Hepatocyte (in vitro differentiated cells): ENCODE measurements around the gene SRMS.

Experiments used
- EZH2 ChIP-seq: fragments of 200-600 bp; sonication (generic); IDR thresholded peaks from 2 replicates; pipeline ENCODE4 v1.6.1; 2016; ENCODE audit warnings: antibody characterized with exemption, mild to moderate bottlenecking, borderline replicate concordance
- EZH2phosphoT487 ChIP-seq: fragments of 200-600 bp; sonication (generic); IDR thresholded peaks from one replicate; pipeline ENCODE4 v1.6.1; 2018; ENCODE audit warnings: antibody characterized with exemption, mild to moderate bottlenecking, low read depth, moderate library complexity; ENCODE audit not compliant: unreplicated experiment, severe bottlenecking
- TF ChIP-seq, protein P1 (sequence below): fragments of 200-600 bp; sonication (generic); IDR thresholded peaks from 2 replicates; pipeline ENCODE4 v1.5.1; 2016; ENCODE audit warnings: antibody characterized with exemption, mild to moderate bottlenecking; ENCODE audit not compliant: poor library complexity

DNA sequence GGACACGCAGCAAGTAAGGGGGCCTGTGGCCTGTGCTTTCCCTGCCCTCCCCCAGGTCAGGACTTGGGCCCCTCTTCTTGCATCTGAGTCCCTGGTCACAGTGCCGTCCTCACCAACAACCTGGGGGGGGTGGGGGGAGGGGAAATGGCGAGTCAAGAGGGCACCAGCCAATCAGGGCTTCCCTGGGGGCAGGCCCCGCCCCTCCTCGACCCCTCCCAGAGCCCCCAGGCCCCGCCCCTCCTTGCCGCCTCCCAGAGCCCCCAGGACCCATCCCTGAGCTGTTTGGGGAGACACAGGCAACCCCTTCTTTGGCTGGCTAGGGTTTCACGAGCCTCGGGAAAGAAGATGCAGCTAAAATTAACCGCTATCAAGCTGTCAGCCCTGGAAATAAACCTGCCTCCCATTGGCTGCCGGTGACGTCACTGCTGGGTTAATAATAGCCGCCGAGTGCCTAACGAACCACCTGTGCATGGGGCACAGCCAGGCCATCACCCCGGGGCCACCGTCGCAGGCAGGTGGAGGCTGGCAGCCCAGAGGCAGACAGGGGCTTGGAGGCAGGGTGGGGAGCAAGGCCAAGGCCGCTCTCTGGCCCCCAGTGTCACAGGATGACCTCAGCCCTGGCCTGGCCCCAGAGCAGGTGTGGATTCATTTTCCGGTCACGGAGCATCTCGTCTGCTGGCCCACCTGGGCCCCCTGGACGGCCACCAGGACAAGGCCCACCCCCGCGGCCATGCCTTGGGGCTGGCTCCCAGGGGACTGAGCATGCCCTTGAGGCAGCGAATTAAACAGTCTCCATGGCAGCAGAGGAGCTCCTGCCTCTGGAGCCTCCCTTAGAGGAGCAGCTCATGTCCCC is 45.5 kb downstream of the SRMS start:
- TF ChIP-seq, protein P1, sequence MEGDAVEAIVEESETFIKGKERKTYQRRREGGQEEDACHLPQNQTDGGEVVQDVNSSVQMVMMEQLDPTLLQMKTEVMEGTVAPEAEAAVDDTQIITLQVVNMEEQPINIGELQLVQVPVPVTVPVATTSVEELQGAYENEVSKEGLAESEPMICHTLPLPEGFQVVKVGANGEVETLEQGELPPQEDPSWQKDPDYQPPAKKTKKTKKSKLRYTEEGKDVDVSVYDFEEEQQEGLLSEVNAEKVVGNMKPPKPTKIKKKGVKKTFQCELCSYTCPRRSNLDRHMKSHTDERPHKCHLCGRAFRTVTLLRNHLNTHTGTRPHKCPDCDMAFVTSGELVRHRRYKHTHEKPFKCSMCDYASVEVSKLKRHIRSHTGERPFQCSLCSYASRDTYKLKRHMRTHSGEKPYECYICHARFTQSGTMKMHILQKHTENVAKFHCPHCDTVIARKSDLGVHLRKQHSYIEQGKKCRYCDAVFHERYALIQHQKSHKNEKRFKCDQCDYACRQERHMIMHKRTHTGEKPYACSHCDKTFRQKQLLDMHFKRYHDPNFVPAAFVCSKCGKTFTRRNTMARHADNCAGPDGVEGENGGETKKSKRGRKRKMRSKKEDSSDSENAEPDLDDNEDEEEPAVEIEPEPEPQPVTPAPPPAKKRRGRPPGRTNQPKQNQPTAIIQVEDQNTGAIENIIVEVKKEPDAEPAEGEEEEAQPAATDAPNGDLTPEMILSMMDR: no peak
- no peak for TF ChIP-seq EZH2
- TF ChIP-seq EZH2phosphoT487: no peak
